PC-9 (cell line): Measurements from ENCODE around the gene HEY2.

ENCODE experiments used
- CTCF ChIP-seq: fragments of 200-600 bp; sonication (generic); conservative IDR thresholded peaks from 2 replicates; pipeline ENCODE4 v1.6.1; 2017; ENCODE audit warnings: mixed run types, antibody characterized with exemption, mild to moderate bottlenecking, moderate library complexity
- EZH2 ChIP-seq: fragments of 200-600 bp; sonication (generic); IDR thresholded peaks from 2 replicates; pipeline ENCODE4 v1.8.0; 2017; ENCODE audit warnings: antibody characterized with exemption, low read depth

GRCh38 chr6:125802383-125802782 is 53.0 kb downstream of the HEY2 start:
- no peak for TF ChIP-seq CTCF
- no peak for TF ChIP-seq EZH2
